NT2/D1 (cell line): ENCODE measurements around the gene SLC12A5.
"Not testable (repeated sequence)": the region's sequence is repeated elsewhere in the genome, so short reads cannot be mapped to it uniquely, and the experiment has no call there.

ENCODE experiments used
- DNase-seq: peaks from one replicate; pipeline ENCODE4 v3.0.0-alpha.2; 2011; ENCODE audit warnings: low read depth, low spot score
- H3K27me3 ChIP-seq: 2 replicates; pipeline ENCODE4 v1.6.0; 2011; ENCODE audit warnings: mild to moderate bottlenecking; ENCODE audit not compliant: insufficient read length, insufficient read depth
- H3K36me3 ChIP-seq: 2 replicates; pipeline ENCODE4 v1.6.1; 2011; ENCODE audit warnings: mild to moderate bottlenecking, low read length, mixed read lengths; ENCODE audit not compliant: insufficient read depth, insufficient read length
- H3K4me1 ChIP-seq: 2 replicates; pipeline ENCODE4 v1.5.1; 2011; ENCODE audit not compliant: insufficient read depth, insufficient read length
- H3K4me3 ChIP-seq: 2 replicates; pipeline ENCODE4 v1.5.1; 2011; ENCODE audit warnings: low read depth; ENCODE audit not compliant: insufficient read length
- H3K9ac ChIP-seq: 2 replicates; pipeline ENCODE4 v1.6.0; 2011; ENCODE audit warnings: low read depth; ENCODE audit not compliant: insufficient read length
- H3K9me3 ChIP-seq: 2 replicates; pipeline ENCODE4 v1.5.1; 2011; ENCODE audit warnings: mild to moderate bottlenecking, low read length; ENCODE audit not compliant: insufficient read depth
- SUZ12 ChIP-seq: IDR thresholded peaks from 2 replicates; pipeline ENCODE4 v1.6.1; 2011; ENCODE audit not compliant: insufficient read length, insufficient read depth; ENCODE audit errors: extremely low read depth
- YY1 ChIP-seq: IDR thresholded peaks from 2 replicates; pipeline ENCODE4 v1.6.1; 2011; ENCODE audit not compliant: insufficient read length, insufficient read depth
- ZNF274 ChIP-seq: IDR thresholded peaks from 2 replicates; pipeline ENCODE4 v1.6.1; 2011; ENCODE audit warnings: mild to moderate bottlenecking, low read depth, low read length

Gene SLC12A5

GRCh38 chr20:46028772-46029371 is at the start of gene SLC12A5:
TSS of gene SLC12A5 (plus strand) at chr20:46029215. CDS start at chr20:46029345, 130 bp downstream.
- Histone ChIP-seq H3K27me3 (peaks cover 100% of the 10 kb centered on the region), H3K4me3 (no peak within 1 kb of the TSS), H3K4me1 (peaks cover 4% of the 10 kb centered on the region), H3K36me3 (no peaks in the 10 kb centered on the region), H3K9ac (no peak within 1 kb of the TSS), H3K9me3 (no peaks in the 10 kb centered on the region)
- DNase-seq, result no peak
- TF ChIP-seq ZNF274 (no peak), YY1 (no peak), SUZ12 (no peak)

DNA sequence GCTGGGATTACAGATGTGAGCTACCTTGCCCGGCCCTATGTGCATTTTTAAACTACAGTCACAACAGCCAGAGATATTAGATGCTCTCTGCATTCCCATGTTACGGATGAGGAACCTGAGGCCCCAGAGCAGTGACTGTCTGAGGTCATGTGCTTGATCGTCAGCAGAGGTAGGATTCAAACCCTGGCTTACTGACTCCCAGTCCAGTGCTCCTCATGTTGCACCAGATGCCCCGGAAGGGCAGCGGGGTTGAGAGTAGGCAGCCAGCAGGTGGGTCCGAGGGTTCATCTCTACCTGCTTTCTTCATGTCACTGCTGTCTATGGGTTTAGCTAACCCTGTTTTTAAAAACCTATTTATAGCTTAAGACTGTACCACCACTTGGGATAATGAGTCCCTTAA is 47.8 kb upstream of the SLC12A5 start:
- Histone ChIP-seq H3K36me3 (no peaks in the 10 kb centered on the region), H3K9me3 (no peaks in the 10 kb centered on the region), H3K27me3 (no peaks in the 10 kb centered on the region), H3K4me3 (no peak overlapping the region), H3K4me1 (peaks cover 6% of the 10 kb centered on the region), H3K9ac (no peak overlapping the region)
- no peak for DNase-seq
- TF ChIP-seq ZNF274 (no peak), SUZ12 (no peak), YY1 (no peak)

DNA sequence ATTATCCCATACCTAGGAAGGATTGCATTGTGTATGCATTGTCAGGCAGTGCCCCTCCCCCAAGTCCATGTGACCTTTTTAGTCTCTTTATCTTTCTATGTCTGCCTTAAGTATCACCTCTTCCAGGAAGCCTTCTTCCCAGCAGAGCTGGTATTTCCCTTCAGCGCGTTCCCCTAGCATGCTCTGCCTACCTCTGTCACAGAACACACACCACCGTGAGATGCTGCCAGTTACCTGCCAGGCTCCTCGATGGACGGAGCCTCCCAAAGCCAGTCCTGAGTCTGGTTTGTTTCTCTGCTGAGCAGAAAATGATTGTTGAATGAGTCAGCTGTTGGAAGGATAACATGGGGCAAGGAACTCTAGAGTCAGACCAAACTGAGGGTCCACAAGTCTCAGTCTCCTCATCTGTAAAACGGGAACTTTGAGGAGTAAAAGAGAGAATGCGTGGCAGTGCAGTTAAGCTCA is 45.7 kb upstream of the SLC12A5 start:
- Histone ChIP-seq H3K4me1 (peaks cover 6% of the 10 kb centered on the region), H3K27me3 (no peaks in the 10 kb centered on the region), H3K4me3 (no peak overlapping the region), H3K9me3 (no peaks in the 10 kb centered on the region), H3K9ac (no peak overlapping the region), H3K36me3 (no peaks in the 10 kb centered on the region)
- TF ChIP-seq SUZ12 (no peak), ZNF274 (no peak), YY1 (no peak)
- DNase-seq, result no peak

- Histone ChIP-seq H3K4me1 (peaks cover 6% of the 10 kb centered on the region), H3K36me3 (no peaks in the 10 kb centered on the region), H3K27me3 (no peaks in the 10 kb centered on the region), H3K9me3 (no peaks in the 10 kb centered on the region), H3K9ac (no peak overlapping the region), H3K4me3 (no peak overlapping the region)
- TF ChIP-seq SUZ12 (no peak), ZNF274 (no peak), YY1 (no peak)
- DNase-seq, result no peak
These were observed 43.4 kb upstream of the SLC12A5 start for GRCh38 chr20:45985573-45985972.

DNA sequence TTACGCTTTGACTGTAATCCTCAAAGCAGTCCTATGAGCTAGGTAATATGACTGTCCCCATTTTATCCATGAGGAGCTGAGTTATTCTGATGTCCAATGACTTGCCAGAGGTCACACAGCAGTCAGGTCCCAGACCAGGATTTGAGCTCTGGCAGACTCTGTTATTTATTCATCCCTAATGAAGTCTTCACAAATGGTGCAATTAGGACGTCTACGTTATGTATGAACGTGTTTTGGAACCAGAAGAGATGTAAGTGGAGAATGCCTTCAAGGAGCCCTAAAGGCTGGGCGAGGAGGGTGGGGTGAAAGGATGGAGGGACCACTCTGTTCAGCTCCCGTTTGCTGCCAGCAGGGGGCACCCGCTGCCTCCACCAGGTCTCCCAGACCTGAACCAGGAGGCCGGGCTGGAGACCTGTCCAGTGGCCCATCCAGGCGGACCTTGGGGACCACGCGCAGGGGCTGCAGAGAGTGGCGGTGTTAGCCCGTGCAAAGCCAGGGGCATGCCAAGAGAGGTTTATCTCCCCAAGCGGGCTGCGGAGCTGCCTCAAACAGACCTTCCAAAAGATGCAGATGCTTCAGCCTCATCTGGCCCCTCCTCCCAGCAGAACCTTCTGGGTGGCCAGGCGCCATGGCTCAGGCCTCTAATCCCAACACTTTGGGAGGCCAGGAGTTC is 41.8 kb upstream of the SLC12A5 start:
- H3K9ac ChIP-seq, result no peak overlapping the region
- no peak overlapping the region for H3K4me3 ChIP-seq
- H3K36me3 ChIP-seq, result no peaks in the 10 kb centered on the region
- TF ChIP-seq YY1 (no peak), SUZ12 (no peak), ZNF274 (no peak)
- peak; percentile 72 for DNase-seq
- H3K27me3 ChIP-seq, result no peaks in the 10 kb centered on the region
- H3K4me1 ChIP-seq, result peaks cover 6% of the 10 kb centered on the region
- no peaks in the 10 kb centered on the region for H3K9me3 ChIP-seq

- not testable (repeated sequence) for H3K27me3 ChIP-seq, H3K36me3 ChIP-seq, H3K9ac ChIP-seq, H3K4me1 ChIP-seq, H3K9me3 ChIP-seq, H3K4me3 ChIP-seq, DNase-seq
These were observed 40.2 kb upstream of the SLC12A5 start for GRCh38 chr20:45988830-45989229.

DNA sequence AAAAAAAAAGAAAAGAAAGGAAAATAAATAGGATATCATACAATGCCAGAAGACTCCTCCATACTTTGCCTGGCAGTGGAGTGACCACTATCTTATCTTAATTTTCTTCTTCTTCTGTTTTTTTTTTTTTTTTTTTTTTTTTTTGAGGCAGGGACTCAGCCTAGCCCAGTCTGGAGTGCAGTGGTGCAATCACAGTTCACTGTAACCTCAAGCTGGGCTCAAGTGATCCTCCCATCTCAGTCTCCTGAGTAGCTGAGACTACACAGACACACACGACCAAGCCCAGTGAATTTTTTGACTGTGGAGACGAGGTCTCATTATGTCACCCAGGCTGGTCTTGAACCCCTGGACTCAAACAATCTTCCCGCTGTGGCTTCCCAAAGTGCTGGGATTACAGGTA is 37.4 kb upstream of the SLC12A5 start:
- H3K4me1 ChIP-seq, result peaks cover 10% of the 10 kb centered on the region
- H3K27me3 ChIP-seq, result no peaks in the 10 kb centered on the region
- H3K36me3 ChIP-seq, result no peaks in the 10 kb centered on the region
- TF ChIP-seq YY1 (no peak), SUZ12 (no peak), ZNF274 (no peak)
- no peaks in the 10 kb centered on the region for H3K9me3 ChIP-seq
- no peak for DNase-seq
- H3K9ac ChIP-seq, result no peak overlapping the region
- no peak overlapping the region for H3K4me3 ChIP-seq
